AG04449 (cell line): ENCODE data around the gene KIF17.
A peak's percentile ranks its signal among the peaks of the same experiment; 100 is the strongest.

Experiments used
- CTCF ChIA-PET: fragments of 350-600 bp; formaldehyde crosslinking; extraction: SDS; loops from one replicate; lab custom pipeline; 2021; ENCODE audit warnings: antibody characterized with exemption; lab: Yijun Ruan, JAX
- POLR2A ChIA-PET: fragments of 400-600, 350-600 bp; formaldehyde crosslinking; extraction: SDS; loops from one replicate; lab custom pipeline; 2020; ENCODE audit warnings: antibody characterized with exemption, inconsistent platforms; lab: Yijun Ruan, JAX
- DNase-seq: peaks from one replicate; pipeline ENCODE4 v3.0.0-alpha.2; 2010; ENCODE audit warnings: low read depth, low spot score
- H3K4me3 ChIP-seq: 2 replicates; pipeline ENCODE4 v1.5.1; 2011; ENCODE audit warnings: low read depth, mild to moderate bottlenecking, control low read depth, low read length
- TF ChIP-seq, protein P1 (sequence below): IDR thresholded peaks from one replicate; pipeline ENCODE4 v1.5.1; 2011; ENCODE audit warnings: mild to moderate bottlenecking, moderate library complexity, low read length, control low read depth, inconsistent platforms; ENCODE audit not compliant: insufficient read depth; ENCODE audit errors: missing control alignments

Gene KIF17

DNA sequence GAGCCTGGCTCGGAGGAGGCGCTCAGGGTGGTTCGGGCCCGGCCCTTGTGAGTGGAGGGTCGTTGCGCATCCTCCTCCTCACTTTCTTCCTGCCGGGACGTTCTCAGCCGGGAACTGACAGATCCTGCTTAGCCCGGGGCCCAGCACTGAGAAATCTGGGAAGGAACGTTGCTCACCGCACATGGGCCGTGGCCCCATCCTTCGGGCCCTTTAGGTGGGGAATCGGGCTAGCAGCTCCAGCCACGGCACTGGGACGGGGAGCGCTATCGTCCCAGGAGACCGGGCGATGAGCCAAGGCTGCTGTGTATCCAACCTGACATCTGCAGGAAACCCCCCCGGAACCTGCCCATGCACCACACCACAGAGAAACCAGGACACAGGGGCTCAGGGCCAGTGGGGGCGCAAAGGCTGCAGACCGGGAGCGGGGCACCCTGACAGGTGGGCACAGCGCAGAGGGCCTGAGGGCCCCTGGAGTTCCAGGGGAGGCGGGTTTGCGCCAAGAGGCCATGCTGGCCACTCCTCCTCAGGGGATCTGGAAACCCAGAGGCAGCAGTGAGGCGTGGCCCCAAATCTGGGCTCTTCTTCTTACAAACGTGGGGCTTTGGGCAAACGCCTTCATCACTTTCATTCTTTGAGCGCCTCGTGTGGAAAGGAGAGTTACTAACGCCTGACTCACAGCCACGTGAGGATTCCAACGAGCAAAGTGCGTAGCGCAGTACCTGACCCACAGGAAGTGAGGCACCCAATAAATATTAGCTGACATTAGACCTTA lies 15.0 kb upstream of the KIF17 start, which contains the start of gene SH2D5:
Gene SH2D5, minus strand, starts transcription at position 116 of the 772 bp plus-strand sequence. CDS start 4,659 bp downstream, outside the sequence.
- H3K4me3 ChIP-seq = peak within 1 kb of the TSS; percentile 62
- DNase-seq = peak; percentile 91
- TF ChIP-seq, protein P1, sequence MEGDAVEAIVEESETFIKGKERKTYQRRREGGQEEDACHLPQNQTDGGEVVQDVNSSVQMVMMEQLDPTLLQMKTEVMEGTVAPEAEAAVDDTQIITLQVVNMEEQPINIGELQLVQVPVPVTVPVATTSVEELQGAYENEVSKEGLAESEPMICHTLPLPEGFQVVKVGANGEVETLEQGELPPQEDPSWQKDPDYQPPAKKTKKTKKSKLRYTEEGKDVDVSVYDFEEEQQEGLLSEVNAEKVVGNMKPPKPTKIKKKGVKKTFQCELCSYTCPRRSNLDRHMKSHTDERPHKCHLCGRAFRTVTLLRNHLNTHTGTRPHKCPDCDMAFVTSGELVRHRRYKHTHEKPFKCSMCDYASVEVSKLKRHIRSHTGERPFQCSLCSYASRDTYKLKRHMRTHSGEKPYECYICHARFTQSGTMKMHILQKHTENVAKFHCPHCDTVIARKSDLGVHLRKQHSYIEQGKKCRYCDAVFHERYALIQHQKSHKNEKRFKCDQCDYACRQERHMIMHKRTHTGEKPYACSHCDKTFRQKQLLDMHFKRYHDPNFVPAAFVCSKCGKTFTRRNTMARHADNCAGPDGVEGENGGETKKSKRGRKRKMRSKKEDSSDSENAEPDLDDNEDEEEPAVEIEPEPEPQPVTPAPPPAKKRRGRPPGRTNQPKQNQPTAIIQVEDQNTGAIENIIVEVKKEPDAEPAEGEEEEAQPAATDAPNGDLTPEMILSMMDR = peak; percentile 36
- ChIA-PET CTCF (interaction anchor here (0.5 to 2.8 kb wide), 5 partner anchors 10 to 506 kb away, joined by 3 to 13 read pairs (median 6); partner anchors contain the start of gene PINK1), POLR2A (interaction anchor here (0.5 to 1.1 kb wide), 3 partner anchors 54 to 855 kb away, joined by 3 to 4 read pairs (median 4); no protein-coding TSS in a partner anchor)

GRCh38 chr1:20732071-20732587 lies 14.3 kb upstream of the KIF17 start:
- TF ChIP-seq, protein P1 = no peak
- POLR2A ChIA-PET = interaction anchor here (1.1 kb wide), 2 partner anchors 54 to 56 kb away, joined by 4 read pairs; no protein-coding TSS in a partner anchor
- CTCF ChIA-PET = interaction anchor here (0.5 to 2.8 kb wide), 3 partner anchors 11 to 506 kb away, joined by 5 to 13 read pairs (median 6); no protein-coding TSS in a partner anchor
- H3K4me3 ChIP-seq = peak overlapping the region; percentile 62
- DNase-seq = no peak

- POLR2A ChIA-PET = interaction anchor here (1.1 kb wide), 2 partner anchors 55 to 57 kb away, joined by 4 read pairs; no protein-coding TSS in a partner anchor
- DNase-seq = no peak
- CTCF ChIA-PET = interaction anchor here (1.0 to 1.5 kb wide), 3 partner anchors 13 to 90 kb away, joined by 3 to 5 read pairs (median 5); partner anchors contain the start of gene KIF17
- TF ChIP-seq, protein P1 = no peak
- H3K4me3 ChIP-seq = peak overlapping the region; percentile 62
Measured at GRCh38 chr1:20731057-20731991, 13.5 kb upstream of the KIF17 start.

GRCh38 chr1:20730690-20731056 lies 12.9 kb upstream of the KIF17 start:
- CTCF ChIA-PET = interaction anchor here (1.0 to 1.5 kb wide), 3 partner anchors 12 to 90 kb away, joined by 3 to 5 read pairs (median 5); partner anchors contain the start of gene KIF17
- TF ChIP-seq, protein P1 = no peak
- POLR2A ChIA-PET = no interaction called here
- no peak overlapping the region for H3K4me3 ChIP-seq
- no peak for DNase-seq

GRCh38 chr1:20729990-20730689 lies 12.3 kb upstream of the KIF17 start:
- TF ChIP-seq, protein P1 = no peak
- ChIA-PET POLR2A (no interaction called here), CTCF (interaction anchor here (1.1 to 2.2 kb wide), 5 partner anchors 8 to 89 kb away, joined by 3 to 9 read pairs (median 4); partner anchors contain the start of genes HP1BP3 and KIF17)
- H3K4me3 ChIP-seq = no peak overlapping the region
- DNase-seq = no peak
